K562 (cell line): Measurements from ENCODE around the gene MRPL32. TPM values are rescaled to one million over a fixed set of nuclear protein-coding genes. Genes with fewer than 3 reads are reported as not detected.
A peak's percentile ranks its signal among the peaks of the same experiment; 100 is the strongest.

ENCODE experiments used
- FOXA1 ChIP-seq: fragments of 450-650 bp; IDR thresholded peaks from 2 replicates; pipeline ENCODE4 v1.6.1; 2016; ENCODE audit warnings: mild to moderate bottlenecking, borderline replicate concordance
- HNRNPH1 ChIP-seq: fragments of 200-400 bp; formaldehyde crosslinking; optimal IDR thresholded peaks from 2 replicates; pipeline ENCODE3; 2017; ENCODE audit warnings: low read depth, mild to moderate bottlenecking, low read length, moderate library complexity
- ILK ChIP-seq: fragments of 450-650 bp; IDR thresholded peaks from 2 replicates; pipeline ENCODE4 v1.6.1; 2016; ENCODE audit warnings: missing genetic modification characterization, low read depth, mild to moderate bottlenecking, missing compliant biosample characterization, moderate library complexity, borderline replicate concordance
- NCOA4 ChIP-seq: fragments of 450-650 bp; IDR thresholded peaks from 2 replicates; pipeline ENCODE4 v1.6.1; 2018; ENCODE audit warnings: mild to moderate bottlenecking; ENCODE audit not compliant: partially characterized antibody
- PPARD ChIP-seq: fragments of 250-450 bp; sonication (Bioruptor Pico); IDR thresholded peaks from 2 replicates; pipeline ENCODE4 v1.8.0; 2022; ENCODE audit warnings: inconsistent platforms, mild to moderate bottlenecking, moderate library complexity
- RAD51 ChIP-seq: fragments of 450-650 bp; IDR thresholded peaks from 2 replicates; pipeline ENCODE4 v1.7.1; 2016; ENCODE audit warnings: low read depth, mild to moderate bottlenecking, borderline replicate concordance
- SP2 ChIP-seq: IDR thresholded peaks from 2 replicates; pipeline ENCODE4 v1.6.1; 2011; ENCODE audit warnings: mild to moderate bottlenecking, low read depth, low read length, moderate library complexity; ENCODE audit not compliant: poor library complexity, severe bottlenecking; ENCODE audit errors: extremely low read depth
- polyA plus RNA-seq, 8 experiments: library from polyadenylated mRNA; depleted of rRNA in 4 of 8; stranded (reverse) in 5 of 8; unstranded in 3 of 8; fragments of >200 nt; fragmentation: Nextera tagmentation in 2 of 8; fragmentation: Illumina TruSeq in 1 of 8; extraction: Ambion mirVana in 2 of 8; extraction: Trizol in 1 of 8; gene quantifications; 2 replicates each; pipeline versions ENCODE4 v1.2.1 to v1.2.3, GENCODE V29; 2011 to 2014; ENCODE audit warnings: inconsistent platforms in 1 of 8, missing spikeins in 1 of 8
- total RNA-seq, 7 experiments: library from RNA; depleted of rRNA in 6 of 7; stranded (reverse); fragments of >200 nt in 6 of 7; fragmentation: Illumina TruSeq in 2 of 7; extraction: Trizol in 2 of 7; gene quantifications; 2 replicates each; pipeline versions ENCODE4 v1.2.1 to v1.2.3, GENCODE V29; 2011 to 2021; ENCODE audit warnings: low replicate concordance in 1 of 7
- TF ChIP-seq, protein P1 (sequence below), 2 experiments: fragments of 450-650 bp; formaldehyde crosslinking in 1 of 2; IDR thresholded peaks; 2 replicates each; pipeline versions ENCODE4 v1.4.0 to v1.6.1; 2014 to 2020; ENCODE audit warnings: mild to moderate bottlenecking in 2 of 2, borderline replicate concordance in 1 of 2, low read depth in 1 of 2
- TF ChIP-seq, protein P2 (sequence below): fragments of 450-650 bp; formaldehyde crosslinking; IDR thresholded peaks from 2 replicates; pipeline ENCODE4 v1.4.0; 2020; ENCODE audit warnings: mild to moderate bottlenecking, moderate library complexity
- TF ChIP-seq, protein P3 (sequence below): sonication (generic); formaldehyde crosslinking; IDR thresholded peaks from 2 replicates; pipeline ENCODE4 v1.8.0; 2023; ENCODE audit warnings: mild to moderate bottlenecking, missing genetic modification reagents

The MRPL32 gene
- total and polyA plus RNA-seq, 9 of the 15 experiments (the other 6 are each of a cell fraction or from before 2014, with no cell fraction given): 75.5 to 351 (median 138) TPM

DNA sequence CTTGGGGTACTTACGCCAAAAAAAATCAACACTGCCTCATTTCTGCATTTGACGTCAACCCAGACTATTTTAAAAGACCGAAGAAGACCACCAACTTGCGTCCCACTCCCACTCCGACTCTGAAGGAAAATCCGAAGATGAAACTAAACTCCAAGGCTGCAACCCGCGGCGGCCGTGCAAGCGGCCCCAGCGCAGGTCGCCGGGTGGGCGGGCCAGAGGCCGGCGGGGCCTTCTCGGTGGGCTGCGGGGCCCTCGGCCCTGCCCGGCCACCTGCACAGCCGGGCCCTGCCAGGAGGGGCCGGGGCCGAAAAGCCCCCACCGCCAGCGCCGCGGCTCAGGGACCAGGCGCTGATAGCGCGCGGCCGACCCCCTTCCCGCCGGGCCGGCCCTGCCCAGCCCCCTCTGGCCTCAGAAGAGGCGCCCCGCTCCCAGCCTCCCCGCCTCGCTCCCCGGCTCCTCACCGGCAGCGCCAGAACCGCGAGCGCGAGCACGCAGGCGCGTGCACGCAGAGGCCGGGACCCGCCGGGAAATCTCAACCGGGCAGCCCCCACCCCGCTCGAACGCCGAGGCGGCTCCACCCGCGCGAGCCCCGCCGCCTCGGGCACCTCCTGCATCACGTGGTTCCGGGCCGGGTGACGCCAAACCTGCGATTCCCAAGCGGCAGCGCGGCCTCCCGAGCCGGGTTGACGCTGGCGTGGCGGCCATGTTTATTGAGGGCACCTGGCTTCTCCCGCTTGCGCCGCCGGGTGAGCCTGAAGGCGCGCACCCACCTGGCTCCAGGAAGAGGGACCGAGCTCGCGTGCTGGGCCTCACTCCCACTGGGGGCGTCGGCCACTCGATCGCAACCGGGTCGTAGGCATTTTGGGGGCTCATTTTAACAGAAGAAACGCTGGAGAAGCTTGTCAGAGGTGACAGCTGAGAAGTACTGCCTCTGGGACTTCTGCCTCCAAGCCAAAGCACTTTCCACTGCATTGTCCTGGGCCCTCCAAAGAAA, 20.4 kb upstream of the MRPL32 start, which contains the start of gene C7orf25 (continued):
- TF ChIP-seq, protein P1, sequence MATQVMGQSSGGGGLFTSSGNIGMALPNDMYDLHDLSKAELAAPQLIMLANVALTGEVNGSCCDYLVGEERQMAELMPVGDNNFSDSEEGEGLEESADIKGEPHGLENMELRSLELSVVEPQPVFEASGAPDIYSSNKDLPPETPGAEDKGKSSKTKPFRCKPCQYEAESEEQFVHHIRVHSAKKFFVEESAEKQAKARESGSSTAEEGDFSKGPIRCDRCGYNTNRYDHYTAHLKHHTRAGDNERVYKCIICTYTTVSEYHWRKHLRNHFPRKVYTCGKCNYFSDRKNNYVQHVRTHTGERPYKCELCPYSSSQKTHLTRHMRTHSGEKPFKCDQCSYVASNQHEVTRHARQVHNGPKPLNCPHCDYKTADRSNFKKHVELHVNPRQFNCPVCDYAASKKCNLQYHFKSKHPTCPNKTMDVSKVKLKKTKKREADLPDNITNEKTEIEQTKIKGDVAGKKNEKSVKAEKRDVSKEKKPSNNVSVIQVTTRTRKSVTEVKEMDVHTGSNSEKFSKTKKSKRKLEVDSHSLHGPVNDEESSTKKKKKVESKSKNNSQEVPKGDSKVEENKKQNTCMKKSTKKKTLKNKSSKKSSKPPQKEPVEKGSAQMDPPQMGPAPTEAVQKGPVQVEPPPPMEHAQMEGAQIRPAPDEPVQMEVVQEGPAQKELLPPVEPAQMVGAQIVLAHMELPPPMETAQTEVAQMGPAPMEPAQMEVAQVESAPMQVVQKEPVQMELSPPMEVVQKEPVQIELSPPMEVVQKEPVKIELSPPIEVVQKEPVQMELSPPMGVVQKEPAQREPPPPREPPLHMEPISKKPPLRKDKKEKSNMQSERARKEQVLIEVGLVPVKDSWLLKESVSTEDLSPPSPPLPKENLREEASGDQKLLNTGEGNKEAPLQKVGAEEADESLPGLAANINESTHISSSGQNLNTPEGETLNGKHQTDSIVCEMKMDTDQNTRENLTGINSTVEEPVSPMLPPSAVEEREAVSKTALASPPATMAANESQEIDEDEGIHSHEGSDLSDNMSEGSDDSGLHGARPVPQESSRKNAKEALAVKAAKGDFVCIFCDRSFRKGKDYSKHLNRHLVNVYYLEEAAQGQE (IDR thresholded peaks at IDR 0.05; ENCODE audit: borderline replicate concordance): peak; percentile 92
- TF ChIP-seq, protein P1 (CRISPR knock-in tag; IDR thresholded peaks at IDR 0.05; ENCODE audit: low read depth): 0 out of 2 replicates have a peak, but pooled peaks have one; percentile 4
- TF ChIP-seq, protein P2, sequence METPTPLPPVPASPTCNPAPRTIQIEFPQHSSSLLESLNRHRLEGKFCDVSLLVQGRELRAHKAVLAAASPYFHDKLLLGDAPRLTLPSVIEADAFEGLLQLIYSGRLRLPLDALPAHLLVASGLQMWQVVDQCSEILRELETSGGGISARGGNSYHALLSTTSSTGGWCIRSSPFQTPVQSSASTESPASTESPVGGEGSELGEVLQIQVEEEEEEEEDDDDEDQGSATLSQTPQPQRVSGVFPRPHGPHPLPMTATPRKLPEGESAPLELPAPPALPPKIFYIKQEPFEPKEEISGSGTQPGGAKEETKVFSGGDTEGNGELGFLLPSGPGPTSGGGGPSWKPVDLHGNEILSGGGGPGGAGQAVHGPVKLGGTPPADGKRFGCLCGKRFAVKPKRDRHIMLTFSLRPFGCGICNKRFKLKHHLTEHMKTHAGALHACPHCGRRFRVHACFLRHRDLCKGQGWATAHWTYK (CRISPR knock-in tag): peak; percentile 42; the same call in 1 of the 2 replicates
- TF ChIP-seq FOXA1 (no peak), PPARD (CRISPR knock-in tag) (no peak), SP2 (no peak), NCOA4 (no peak), ILK (tag) (no peak), RAD51 (peak; percentile 98), HNRNPH1 (no peak)
- TF ChIP-seq, protein P3, sequence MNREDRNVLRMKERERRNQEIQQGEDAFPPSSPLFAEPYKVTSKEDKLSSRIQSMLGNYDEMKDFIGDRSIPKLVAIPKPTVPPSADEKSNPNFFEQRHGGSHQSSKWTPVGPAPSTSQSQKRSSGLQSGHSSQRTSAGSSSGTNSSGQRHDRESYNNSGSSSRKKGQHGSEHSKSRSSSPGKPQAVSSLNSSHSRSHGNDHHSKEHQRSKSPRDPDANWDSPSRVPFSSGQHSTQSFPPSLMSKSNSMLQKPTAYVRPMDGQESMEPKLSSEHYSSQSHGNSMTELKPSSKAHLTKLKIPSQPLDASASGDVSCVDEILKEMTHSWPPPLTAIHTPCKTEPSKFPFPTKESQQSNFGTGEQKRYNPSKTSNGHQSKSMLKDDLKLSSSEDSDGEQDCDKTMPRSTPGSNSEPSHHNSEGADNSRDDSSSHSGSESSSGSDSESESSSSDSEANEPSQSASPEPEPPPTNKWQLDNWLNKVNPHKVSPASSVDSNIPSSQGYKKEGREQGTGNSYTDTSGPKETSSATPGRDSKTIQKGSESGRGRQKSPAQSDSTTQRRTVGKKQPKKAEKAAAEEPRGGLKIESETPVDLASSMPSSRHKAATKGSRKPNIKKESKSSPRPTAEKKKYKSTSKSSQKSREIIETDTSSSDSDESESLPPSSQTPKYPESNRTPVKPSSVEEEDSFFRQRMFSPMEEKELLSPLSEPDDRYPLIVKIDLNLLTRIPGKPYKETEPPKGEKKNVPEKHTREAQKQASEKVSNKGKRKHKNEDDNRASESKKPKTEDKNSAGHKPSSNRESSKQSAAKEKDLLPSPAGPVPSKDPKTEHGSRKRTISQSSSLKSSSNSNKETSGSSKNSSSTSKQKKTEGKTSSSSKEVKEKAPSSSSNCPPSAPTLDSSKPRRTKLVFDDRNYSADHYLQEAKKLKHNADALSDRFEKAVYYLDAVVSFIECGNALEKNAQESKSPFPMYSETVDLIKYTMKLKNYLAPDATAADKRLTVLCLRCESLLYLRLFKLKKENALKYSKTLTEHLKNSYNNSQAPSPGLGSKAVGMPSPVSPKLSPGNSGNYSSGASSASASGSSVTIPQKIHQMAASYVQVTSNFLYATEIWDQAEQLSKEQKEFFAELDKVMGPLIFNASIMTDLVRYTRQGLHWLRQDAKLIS (CRISPR knock-in tag): no peak
